ENCODE results near the gene GPX5.
"Not testable (repeated sequence)": the region's sequence is repeated elsewhere in the genome, so short reads cannot be mapped to it uniquely, and the experiment has no call there.

Gene GPX5

DNA sequence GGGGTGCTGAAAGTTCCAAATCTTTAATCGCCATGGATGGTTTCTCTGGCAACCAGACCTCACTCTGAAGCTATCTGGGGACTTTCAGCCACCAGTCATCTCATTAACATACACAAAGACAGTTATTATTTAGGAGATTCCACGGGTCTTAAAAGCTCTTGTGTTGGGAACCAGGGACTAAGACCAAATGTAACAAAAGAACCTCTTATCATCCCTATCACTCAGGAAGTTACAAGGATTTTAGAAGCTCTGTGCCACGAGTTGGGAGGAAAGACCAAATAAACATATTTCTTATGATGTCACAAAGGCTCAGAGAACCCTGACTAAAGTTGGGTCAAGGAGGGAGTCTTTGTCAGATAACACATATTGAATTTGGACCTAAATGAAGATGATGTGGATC is 27.8 kb upstream of the GPX5 start:
- no peak overlapping the region for H3K9ac ChIP-seq (ENCODE audit: low read depth, low read length, poor library complexity)
- H3K9me3 ChIP-seq (replicated peaks in 1 of 2; ENCODE audit: control insufficient read depth in 2 of 2, insufficient read depth in 1 of 2, low read depth in 1 of 2, low read length in 2 of 2): no peaks in the 10 kb centered on the region
- no peak overlapping the region for H2BK15ac ChIP-seq (ENCODE audit: low read length)
- no peak overlapping the region for H2BK12ac ChIP-seq (ENCODE audit: low read length)
- DNase-seq (ENCODE audit: low spot score): no peak
- no peak overlapping the region for H3K4ac ChIP-seq (ENCODE audit: low read length)
- no peak overlapping the region for H3K18ac ChIP-seq (ENCODE audit: low read length)
- no peak overlapping the region for H2AK5ac ChIP-seq (ENCODE audit: low read depth, low read length)
- no peak overlapping the region for H2BK5ac ChIP-seq (ENCODE audit: low read length)
- H2BK120ac ChIP-seq (ENCODE audit: low read depth, low read length): no peak overlapping the region
- H3K79me1 ChIP-seq (ENCODE audit: low read depth, low read length): no peaks in the 10 kb centered on the region
- H3K23ac ChIP-seq (ENCODE audit: low read depth, low read length, poor library complexity): no peak overlapping the region
- H3K36me3 ChIP-seq (replicated peaks in 1 of 2; ENCODE audit: control insufficient read depth in 2 of 2, insufficient read depth in 2 of 2, low read length in 2 of 2): no peaks in the 10 kb centered on the region
- no peak overlapping the region for H2AFZ ChIP-seq (ENCODE audit: low read length)
- H3K4me3 ChIP-seq (ENCODE audit: low read length in 2 of 2): no peak overlapping the region
- WGBS, 2 donors (ENCODE audit: extremely low coverage in 2 of 2, insufficient read length in 2 of 2, insufficient replicate concordance in 1 of 2): no CpG with 5 or more reads among the region's 3 CpGs
- no peak overlapping the region for H4K8ac ChIP-seq (ENCODE audit: low read depth, low read length)
- H3K27ac ChIP-seq (replicated peaks; ENCODE audit: low read length): no peak overlapping the region
- H4K91ac ChIP-seq (ENCODE audit: low read depth, low read length, poor library complexity): no peak overlapping the region
- H3K4me1 ChIP-seq (ENCODE audit: control insufficient read depth in 2 of 2, insufficient read depth in 1 of 2, low read depth in 1 of 2, low read length in 2 of 2): peaks cover 0 to 5% of the 10 kb centered on the region in 2 donors
- no peak overlapping the region for H3K4me2 ChIP-seq (ENCODE audit: insufficient read depth, low read length, poor library complexity, severe bottlenecking)
- H3K27me3 ChIP-seq (ENCODE audit: control insufficient read depth in 3 of 3, insufficient read depth in 3 of 3, low read depth in 1 of 3, low read length in 3 of 3): peaks cover 0 to 6% (median 0%) of the 10 kb centered on the region in 3 experiments
- no peak overlapping the region for H3K14ac ChIP-seq (ENCODE audit: low read length)

- Histone ChIP-seq H3K9me3 (replicated peaks in 1 of 2; ENCODE audit: control insufficient read depth in 2 of 2, insufficient read depth in 1 of 2, low read depth in 1 of 2, low read length in 2 of 2) (no peaks in the 10 kb centered on the region), H3K4me3 (ENCODE audit: low read length in 2 of 2) (no peak overlapping the region), H3K27me3 (ENCODE audit: control insufficient read depth in 3 of 3, insufficient read depth in 3 of 3, low read depth in 1 of 3, low read length in 3 of 3) (peaks cover 0 to 4% (median 0%) of the 10 kb centered on the region in 3 experiments), H2BK12ac (ENCODE audit: low read length) (no peak overlapping the region), H2AK5ac (ENCODE audit: low read depth, low read length) (no peak overlapping the region), H2AFZ (ENCODE audit: low read length) (no peak overlapping the region), H3K9ac (ENCODE audit: low read depth, low read length, poor library complexity) (no peak overlapping the region), H3K4ac (ENCODE audit: low read length) (no peak overlapping the region), H2BK120ac (ENCODE audit: low read depth, low read length) (no peak overlapping the region), H3K27ac (replicated peaks; ENCODE audit: low read length) (no peak overlapping the region), H3K4me1 (ENCODE audit: control insufficient read depth in 2 of 2, insufficient read depth in 1 of 2, low read depth in 1 of 2, low read length in 2 of 2) (peaks cover under 1 to 5% of the 10 kb centered on the region in 2 donors), H3K18ac (ENCODE audit: low read length) (no peak overlapping the region), H2BK15ac (ENCODE audit: low read length) (no peak overlapping the region), H3K4me2 (ENCODE audit: insufficient read depth, low read length, poor library complexity, severe bottlenecking) (no peak overlapping the region), H4K8ac (ENCODE audit: low read depth, low read length) (no peak overlapping the region), H2BK5ac (ENCODE audit: low read length) (no peak overlapping the region), H3K14ac (ENCODE audit: low read length) (no peak overlapping the region), H3K36me3 (replicated peaks in 1 of 2; ENCODE audit: control insufficient read depth in 2 of 2, insufficient read depth in 2 of 2, low read length in 2 of 2) (no peaks in the 10 kb centered on the region), H4K91ac (ENCODE audit: low read depth, low read length, poor library complexity) (no peak overlapping the region), H3K79me1 (ENCODE audit: low read depth, low read length) (no peaks in the 10 kb centered on the region), H3K23ac (ENCODE audit: low read depth, low read length, poor library complexity) (no peak overlapping the region)
- DNase-seq (ENCODE audit: low spot score): no peak
- WGBS, 2 donors (ENCODE audit: extremely low coverage in 2 of 2, insufficient read length in 2 of 2, insufficient replicate concordance in 1 of 2): no CpG with 5 or more reads among the region's 6 CpGs
Measured at GRCh38 chr6:28501259-28501658, 24.4 kb upstream of the GPX5 start.

DNA sequence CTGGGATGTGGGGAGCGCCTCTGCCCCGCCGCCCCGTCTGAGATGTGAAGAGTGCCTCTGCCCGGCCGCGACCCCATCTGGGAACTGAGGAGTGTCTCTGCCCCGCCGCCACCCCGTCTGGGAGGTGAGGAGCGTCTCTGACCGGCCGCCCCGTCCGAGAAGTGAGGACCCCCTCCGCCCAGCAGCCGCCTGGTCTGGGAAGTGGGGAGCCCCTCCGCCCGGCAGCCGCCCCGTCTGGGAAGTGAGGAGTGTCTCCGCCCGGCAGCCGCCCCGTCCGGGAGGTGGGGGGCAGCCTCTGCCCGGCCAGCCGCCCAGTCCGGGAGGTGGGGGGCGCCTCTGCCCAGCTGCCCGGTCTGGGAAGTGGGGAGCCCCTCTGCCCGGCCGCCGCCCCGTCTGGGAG is 23.5 kb upstream of the GPX5 start:
- H2BK120ac ChIP-seq (ENCODE audit: low read depth, low read length); H2BK12ac ChIP-seq (ENCODE audit: low read length); H4K8ac ChIP-seq (ENCODE audit: low read depth, low read length): not testable (repeated sequence)

GRCh38 chr6:28502709-28503305 is 22.9 kb upstream of the GPX5 start:
- H2BK5ac ChIP-seq (ENCODE audit: low read length); H3K36me3 ChIP-seq (replicated peaks in 1 of 2; ENCODE audit: control insufficient read depth in 2 of 2, insufficient read depth in 2 of 2, low read length in 2 of 2); H3K14ac ChIP-seq (ENCODE audit: low read length); H2AK5ac ChIP-seq (ENCODE audit: low read depth, low read length); H2BK120ac ChIP-seq (ENCODE audit: low read depth, low read length); H3K4me2 ChIP-seq (ENCODE audit: insufficient read depth, low read length, poor library complexity, severe bottlenecking); H3K27me3 ChIP-seq (ENCODE audit: control insufficient read depth in 3 of 3, insufficient read depth in 3 of 3, low read depth in 1 of 3, low read length in 3 of 3); H4K91ac ChIP-seq (ENCODE audit: low read depth, low read length, poor library complexity); H3K4me1 ChIP-seq (ENCODE audit: control insufficient read depth in 2 of 2, insufficient read depth in 1 of 2, low read depth in 1 of 2, low read length in 2 of 2); H3K23ac ChIP-seq (ENCODE audit: low read depth, low read length, poor library complexity); H3K4ac ChIP-seq (ENCODE audit: low read length); H2AFZ ChIP-seq (ENCODE audit: low read length); H3K27ac ChIP-seq (replicated peaks; ENCODE audit: low read length); H3K4me3 ChIP-seq (ENCODE audit: low read length in 2 of 2); H3K9ac ChIP-seq (ENCODE audit: low read depth, low read length, poor library complexity); H2BK12ac ChIP-seq (ENCODE audit: low read length); DNase-seq (ENCODE audit: low spot score); H4K8ac ChIP-seq (ENCODE audit: low read depth, low read length); H2BK15ac ChIP-seq (ENCODE audit: low read length); H3K79me1 ChIP-seq (ENCODE audit: low read depth, low read length); H3K9me3 ChIP-seq (replicated peaks in 1 of 2; ENCODE audit: control insufficient read depth in 2 of 2, insufficient read depth in 1 of 2, low read depth in 1 of 2, low read length in 2 of 2); H3K18ac ChIP-seq (ENCODE audit: low read length): not testable (repeated sequence)
- no CpG with 5 or more reads among the region's 7 CpGs for WGBS, 2 donors (ENCODE audit: extremely low coverage in 2 of 2, insufficient read length in 2 of 2, insufficient replicate concordance in 1 of 2)

More for the DNA sequence above, 23.5 kb upstream of the GPX5 start:
- H2BK15ac ChIP-seq (ENCODE audit: low read length); H3K4ac ChIP-seq (ENCODE audit: low read length); H3K36me3 ChIP-seq (replicated peaks in 1 of 2; ENCODE audit: control insufficient read depth in 2 of 2, insufficient read depth in 2 of 2, low read length in 2 of 2); H3K4me3 ChIP-seq (ENCODE audit: low read length in 2 of 2); H4K91ac ChIP-seq (ENCODE audit: low read depth, low read length, poor library complexity); H2AFZ ChIP-seq (ENCODE audit: low read length); H3K4me2 ChIP-seq (ENCODE audit: insufficient read depth, low read length, poor library complexity, severe bottlenecking); H3K4me1 ChIP-seq (ENCODE audit: control insufficient read depth in 2 of 2, insufficient read depth in 1 of 2, low read depth in 1 of 2, low read length in 2 of 2); H3K18ac ChIP-seq (ENCODE audit: low read length); H3K27ac ChIP-seq (replicated peaks; ENCODE audit: low read length); DNase-seq (ENCODE audit: low spot score); H3K27me3 ChIP-seq (ENCODE audit: control insufficient read depth in 3 of 3, insufficient read depth in 3 of 3, low read depth in 1 of 3, low read length in 3 of 3); H2AK5ac ChIP-seq (ENCODE audit: low read depth, low read length); H3K79me1 ChIP-seq (ENCODE audit: low read depth, low read length); H3K23ac ChIP-seq (ENCODE audit: low read depth, low read length, poor library complexity); H3K9ac ChIP-seq (ENCODE audit: low read depth, low read length, poor library complexity); H2BK5ac ChIP-seq (ENCODE audit: low read length); H3K14ac ChIP-seq (ENCODE audit: low read length); H3K9me3 ChIP-seq (replicated peaks in 1 of 2; ENCODE audit: control insufficient read depth in 2 of 2, insufficient read depth in 1 of 2, low read depth in 1 of 2, low read length in 2 of 2): not testable (repeated sequence)
- no CpG with 5 or more reads among the region's 35 CpGs for WGBS, 2 donors (ENCODE audit: extremely low coverage in 2 of 2, insufficient read length in 2 of 2, insufficient replicate concordance in 1 of 2)

All from neuronal stem cell (in vitro differentiated cells).